Measurements from ENCODE around the gene PIK3R6. TPM values are rescaled to one million over a fixed set of nuclear protein-coding genes. Genes with fewer than 3 reads are reported as not detected.

Gene PIK3R6
- polyA plus RNA-seq, 1 of the 3 experiments (the other 2 are of a cell fraction) = 0.03 TPM

DNA sequence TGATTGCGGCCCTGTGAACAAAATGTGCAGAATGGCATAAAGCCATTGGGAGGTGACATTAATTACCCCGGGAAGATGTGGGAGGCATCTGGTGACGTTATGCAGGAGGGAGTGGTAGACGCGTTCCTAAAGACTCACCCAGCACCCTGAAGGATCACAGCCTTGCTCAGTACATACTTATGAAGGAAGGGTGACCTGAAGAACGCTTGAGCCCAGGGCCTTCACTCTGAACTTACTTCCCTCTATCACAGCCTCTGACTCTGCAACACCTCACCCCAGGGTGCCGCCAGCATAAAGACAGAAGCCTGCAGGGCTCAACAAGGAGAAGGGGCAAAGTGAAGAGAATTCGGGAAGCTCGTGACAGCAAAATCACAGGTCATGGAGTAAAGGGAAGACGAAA is 77.7 kb downstream of the PIK3R6 start (continued):
- TF ChIP-seq IRF3 (IDR thresholded peaks at IDR 0.05; ENCODE audit: low read depth, low read length) (no peak), FOXJ3 (CRISPR knock-in tag; IDR thresholded peaks at IDR 0.05) (no peak), YY1 (IDR thresholded peaks at IDR 0.05; ENCODE audit: low read depth) (no peak), EP300 (IDR thresholded peaks at IDR 0.05; ENCODE audit: borderline replicate concordance in 1 of 2, low read depth in 1 of 2, low read length in 1 of 2) (no peak), GABPA (IDR thresholded peaks at IDR 0.05; ENCODE audit: low read depth) (no peak), USF2 (IDR thresholded peaks at IDR 0.05; ENCODE audit: borderline replicate concordance, low read depth, low read length) (no peak)

GRCh38 chr17:8788998-8789397 is 78.5 kb downstream of the PIK3R6 start:
- POLR2A ChIA-PET = no interaction called here

More at GRCh38 chr17:8788998-8789397, 78.5 kb downstream of the PIK3R6 start:
- WGBS (ENCODE audit: low lambda C conversion rate) = 49% methylated on average over 2 of the region's 2 CpGs
- H3F3A ChIP-seq (replicated peaks; ENCODE audit: insufficient read depth) = no peaks in the 10 kb centered on the region
- no peak overlapping the region for H3K27ac ChIP-seq (ENCODE audit: low read depth in 2 of 2, low read length in 1 of 2)
- no peak for DNase-seq
- no peaks in the 10 kb centered on the region for H3K9me3 ChIP-seq
- H3K4me2 ChIP-seq = no peak overlapping the region
- H4K20me1 ChIP-seq (ENCODE audit: insufficient read depth) = no peaks in the 10 kb centered on the region
- H2AFZ ChIP-seq (ENCODE audit: low read depth) = no peak overlapping the region
- H3K27me3 ChIP-seq (ENCODE audit: insufficient read depth) = peaks cover 17% of the 10 kb centered on the region; the same call in 1 of the 2 replicates
- no peaks in the 10 kb centered on the region for H3K36me3 ChIP-seq (replicated peaks in 1 of 2; ENCODE audit: control insufficient read depth in 1 of 2, insufficient read depth in 2 of 2, low read length in 1 of 2)
- no peaks in the 10 kb centered on the region for H3K79me2 ChIP-seq (ENCODE audit: insufficient read depth)
- no peak overlapping the region for H3K9ac ChIP-seq
- no peaks in the 10 kb centered on the region for H3K9me2 ChIP-seq
- CTCF ChIA-PET = interaction anchor here (0.8 kb wide), 1 partner anchor 13 kb away, joined by 3 read pairs; no protein-coding TSS in a partner anchor
- peaks cover 0 to 2% of the 10 kb centered on the region in 2 experiments; a peak in 1 of 4 replicates for H3K4me1 ChIP-seq (ENCODE audit: control insufficient read depth in 1 of 2, insufficient read depth in 2 of 2, low read depth in 1 of 2, low read length in 1 of 2)
- no peak overlapping the region for H3K4me3 ChIP-seq (ENCODE audit: low read depth in 2 of 2, low read length in 1 of 2)
- TF ChIP-seq FOXM1 (IDR thresholded peaks at IDR 0.05; ENCODE audit: low read depth) (no peak), ELF1 (IDR thresholded peaks at IDR 0.05) (no peak), TCF12 (IDR thresholded peaks at IDR 0.05) (no peak), RCOR1 (IDR thresholded peaks at IDR 0.05; ENCODE audit: low read length) (no peak), PBX3 (IDR thresholded peaks at IDR 0.05) (no peak), EZH2phosphoT487 (IDR thresholded peaks at IDR 0.05; ENCODE audit: borderline replicate concordance, low read depth) (no peak), FOSL2 (IDR thresholded peaks at IDR 0.05; ENCODE audit: borderline replicate concordance, low read depth) (no peak), TEAD4 (IDR thresholded peaks at IDR 0.05; ENCODE audit: borderline replicate concordance, insufficient read depth) (no peak), RXRA (IDR thresholded peaks at IDR 0.05; ENCODE audit: borderline replicate concordance, low read depth) (no peak), SMC3 (IDR thresholded peaks at IDR 0.05; ENCODE audit: low read depth, low read length) (no peak), NRF1 (IDR thresholded peaks at IDR 0.05; ENCODE audit: low read depth, low read length) (no peak), SIN3A (IDR thresholded peaks at IDR 0.05; ENCODE audit: borderline replicate concordance, low read depth, low read length) (no peak), IRF3 (IDR thresholded peaks at IDR 0.05; ENCODE audit: low read depth, low read length) (no peak), RAD21 (IDR thresholded peaks at IDR 0.05; ENCODE audit: low read length) (no peak), GABPA (IDR thresholded peaks at IDR 0.05; ENCODE audit: low read depth) (no peak), FOXJ3 (CRISPR knock-in tag; IDR thresholded peaks at IDR 0.05) (no peak)
- TF ChIP-seq, protein P1, sequence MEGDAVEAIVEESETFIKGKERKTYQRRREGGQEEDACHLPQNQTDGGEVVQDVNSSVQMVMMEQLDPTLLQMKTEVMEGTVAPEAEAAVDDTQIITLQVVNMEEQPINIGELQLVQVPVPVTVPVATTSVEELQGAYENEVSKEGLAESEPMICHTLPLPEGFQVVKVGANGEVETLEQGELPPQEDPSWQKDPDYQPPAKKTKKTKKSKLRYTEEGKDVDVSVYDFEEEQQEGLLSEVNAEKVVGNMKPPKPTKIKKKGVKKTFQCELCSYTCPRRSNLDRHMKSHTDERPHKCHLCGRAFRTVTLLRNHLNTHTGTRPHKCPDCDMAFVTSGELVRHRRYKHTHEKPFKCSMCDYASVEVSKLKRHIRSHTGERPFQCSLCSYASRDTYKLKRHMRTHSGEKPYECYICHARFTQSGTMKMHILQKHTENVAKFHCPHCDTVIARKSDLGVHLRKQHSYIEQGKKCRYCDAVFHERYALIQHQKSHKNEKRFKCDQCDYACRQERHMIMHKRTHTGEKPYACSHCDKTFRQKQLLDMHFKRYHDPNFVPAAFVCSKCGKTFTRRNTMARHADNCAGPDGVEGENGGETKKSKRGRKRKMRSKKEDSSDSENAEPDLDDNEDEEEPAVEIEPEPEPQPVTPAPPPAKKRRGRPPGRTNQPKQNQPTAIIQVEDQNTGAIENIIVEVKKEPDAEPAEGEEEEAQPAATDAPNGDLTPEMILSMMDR (IDR thresholded peaks at IDR 0.05) = no peak
